Measurements from ENCODE around the gene PDCD2.

- no peak for TF ChIP-seq CTCF (tag by site-specific recombination; IDR thresholded peaks at IDR 0.05)
- no peak for TF ChIP-seq ZNF138 (tag by site-specific recombination; IDR thresholded peaks at IDR 0.05; ENCODE audit: borderline replicate concordance)
- TF ChIP-seq ZNF335 (tag by site-specific recombination; conservative IDR thresholded peaks at IDR 0.05) = no peak
- no peak for TF ChIP-seq ZNF311 (tag by site-specific recombination; IDR thresholded peaks at IDR 0.05; ENCODE audit: borderline replicate concordance)
- no peak for TF ChIP-seq REST (tag by site-specific recombination; IDR thresholded peaks at IDR 0.05)
Measured at GRCh38 chr6:170583756-170584180, 669 bp downstream of the PDCD2 start.
